Tibial nerve (tissue), 4 donors: ENCODE data around the gene ARHGAP23. TPM values are rescaled to one million over a fixed set of nuclear protein-coding genes. Genes with fewer than 3 reads are reported as not detected.

Experiments used
- DNase-seq, 2 donors: peaks; one replicate each; pipeline ENCODE4 v3.0.0-alpha.2; 2019; ENCODE audit warnings: low spot score in 2 of 2
- H3K27ac ChIP-seq, 4 donors: fragments of 200-600 bp; sonication (generic) in 3 of 4; one replicate each; pipeline ENCODE4 v1.5.1; 2017 to 2019; ENCODE audit warnings: mild to moderate bottlenecking in 1 of 4
- H3K27me3 ChIP-seq, 2 donors: fragments of 200-600 bp; sonication (generic) in 1 of 2; one replicate each; pipeline versions ENCODE4 v1.5.1 to v1.6.0; 2017 to 2019
- H3K36me3 ChIP-seq, 3 donors: fragments of 200-600 bp; sonication (generic); one replicate each; pipeline ENCODE4 v1.5.1; 2018 to 2019
- H3K4me1 ChIP-seq, 4 donors: fragments of 200-600 bp; sonication (generic) in 3 of 4; one replicate each; pipeline ENCODE4 v1.5.1; 2017 to 2019
- H3K4me3 ChIP-seq, 4 donors: fragments of 200-600 bp; sonication (generic) in 3 of 4; one replicate each; pipeline ENCODE4 v1.5.1; 2017 to 2019; ENCODE audit warnings: mild to moderate bottlenecking in 1 of 4, moderate library complexity in 1 of 4
- H3K9me3 ChIP-seq, 4 donors: fragments of 200-600 bp; sonication (generic) in 3 of 4; one replicate each; pipeline ENCODE4 v1.5.1; 2017 to 2019
- EP300 ChIP-seq, 2 donors: sonication (generic); formaldehyde crosslinking; IDR thresholded peaks; one replicate each; pipeline ENCODE4 v1.6.1; 2017; ENCODE audit warnings: antibody characterized with exemption in 2 of 2, mild to moderate bottlenecking in 1 of 2
- POLR2A ChIP-seq, 2 donors: fragments of 450-650 bp; IDR thresholded peaks; one replicate each; pipeline ENCODE4 v1.6.1; 2017; ENCODE audit warnings: antibody characterized with exemption in 2 of 2, mild to moderate bottlenecking in 2 of 2, moderate library complexity in 2 of 2
- WGBS, 2 donors: methylation state at CpG; one replicate each; pipeline ENCODE4 v1.1.5; 2018; 5-methylcytosine and 5-hydroxymethylcytosine counted together
- total RNA-seq, 4 donors: library from RNA; depleted of rRNA; stranded (reverse); fragments of >200 nt; gene quantifications; one replicate each; pipeline ENCODE4 v1.1.0, GENCODE V29; 2016
- TF ChIP-seq, protein P1 (sequence below), 5 experiments: fragments of 200-600 bp in 3 of 5; fragments of 450-650 bp in 2 of 5; sonication (generic) in 3 of 5; IDR thresholded peaks; one replicate each; pipeline ENCODE4 v1.5.1; 2016 to 2019; ENCODE audit warnings: antibody characterized with exemption in 5 of 5, mild to moderate bottlenecking in 3 of 5, moderate library complexity in 2 of 5

The ARHGAP23 gene
- total RNA-seq, 4 donors from 2014 or later = 41.0 to 80.7 (median 65.7) TPM

DNA sequence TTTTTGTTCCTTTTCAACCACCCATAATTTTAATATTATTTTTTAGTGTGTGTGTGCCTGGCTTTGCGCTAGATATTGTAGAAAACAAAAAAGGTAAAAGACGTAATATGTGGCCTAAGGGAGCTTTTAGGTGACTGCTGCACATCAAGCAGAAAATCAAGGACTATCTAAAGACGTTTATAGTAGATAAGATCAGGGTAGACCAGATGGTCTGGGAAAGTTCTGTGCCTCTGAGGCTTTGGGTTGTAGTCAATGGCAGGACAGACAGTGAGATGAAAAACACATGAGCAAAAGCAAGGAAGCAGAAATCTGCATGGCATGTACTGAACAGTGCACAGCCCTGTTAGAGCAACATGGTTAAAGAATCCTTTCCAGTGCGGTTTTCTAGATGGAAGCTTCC lies 26.8 kb upstream of the ARHGAP23 start:
- no peak for DNase-seq
- TF ChIP-seq POLR2A (IDR thresholded peaks at IDR 0.05) (no peak), EP300 (IDR thresholded peaks at IDR 0.05) (no peak)
- TF ChIP-seq, protein P1, sequence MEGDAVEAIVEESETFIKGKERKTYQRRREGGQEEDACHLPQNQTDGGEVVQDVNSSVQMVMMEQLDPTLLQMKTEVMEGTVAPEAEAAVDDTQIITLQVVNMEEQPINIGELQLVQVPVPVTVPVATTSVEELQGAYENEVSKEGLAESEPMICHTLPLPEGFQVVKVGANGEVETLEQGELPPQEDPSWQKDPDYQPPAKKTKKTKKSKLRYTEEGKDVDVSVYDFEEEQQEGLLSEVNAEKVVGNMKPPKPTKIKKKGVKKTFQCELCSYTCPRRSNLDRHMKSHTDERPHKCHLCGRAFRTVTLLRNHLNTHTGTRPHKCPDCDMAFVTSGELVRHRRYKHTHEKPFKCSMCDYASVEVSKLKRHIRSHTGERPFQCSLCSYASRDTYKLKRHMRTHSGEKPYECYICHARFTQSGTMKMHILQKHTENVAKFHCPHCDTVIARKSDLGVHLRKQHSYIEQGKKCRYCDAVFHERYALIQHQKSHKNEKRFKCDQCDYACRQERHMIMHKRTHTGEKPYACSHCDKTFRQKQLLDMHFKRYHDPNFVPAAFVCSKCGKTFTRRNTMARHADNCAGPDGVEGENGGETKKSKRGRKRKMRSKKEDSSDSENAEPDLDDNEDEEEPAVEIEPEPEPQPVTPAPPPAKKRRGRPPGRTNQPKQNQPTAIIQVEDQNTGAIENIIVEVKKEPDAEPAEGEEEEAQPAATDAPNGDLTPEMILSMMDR (IDR thresholded peaks at IDR 0.05) = no peak
- Histone ChIP-seq H3K4me3 (no peak overlapping the region), H3K27me3 (no peaks in the 10 kb centered on the region), H3K27ac (no peak overlapping the region), H3K36me3 (peaks cover 0 to 71% (median 2%) of the 10 kb centered on the region in 3 donors), H3K9me3 (no peaks in the 10 kb centered on the region), H3K4me1 (peaks cover 0 to 4% (median 0%) of the 10 kb centered on the region in 4 donors)
- 80 to 83% methylated on average over 4 of the region's 4 CpGs for WGBS, 2 donors

DNA sequence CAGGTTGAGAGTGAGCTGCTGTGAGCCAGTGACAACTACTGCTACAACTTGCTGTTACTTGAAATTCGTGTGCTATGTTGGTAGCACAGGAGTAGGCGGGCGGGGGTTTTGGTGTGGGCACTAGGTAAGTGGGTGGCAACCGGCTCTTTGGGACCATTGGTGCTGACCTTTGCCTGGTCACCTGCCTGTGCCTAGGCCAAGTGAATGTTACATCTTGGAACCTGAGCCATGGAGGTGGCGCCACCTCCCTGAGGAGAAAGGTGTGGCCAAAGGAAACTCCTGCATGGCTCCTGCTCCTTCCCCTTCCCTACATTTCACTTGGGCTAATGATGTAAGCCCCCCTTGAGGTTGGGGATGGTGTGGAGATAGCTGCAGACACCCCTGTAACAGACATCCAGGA lies 25.4 kb upstream of the ARHGAP23 start:
- H3K27me3 ChIP-seq = no peaks in the 10 kb centered on the region
- DNase-seq = no peak
- H3K4me1 ChIP-seq = peaks cover 0 to 4% (median 0%) of the 10 kb centered on the region in 4 donors
- H3K9me3 ChIP-seq = no peaks in the 10 kb centered on the region
- TF ChIP-seq POLR2A (IDR thresholded peaks at IDR 0.05) = no peak
- no peak for TF ChIP-seq EP300 (IDR thresholded peaks at IDR 0.05)
- TF ChIP-seq, protein P1 (IDR thresholded peaks at IDR 0.05) = no peak
- 83 to 88% methylated on average over 5 of the region's 5 CpGs for WGBS, 2 donors
- H3K27ac ChIP-seq = no peak overlapping the region
- H3K4me3 ChIP-seq = no peak overlapping the region
- peaks cover 0 to 57% (median 0%) of the 10 kb centered on the region in 3 donors for H3K36me3 ChIP-seq

DNA sequence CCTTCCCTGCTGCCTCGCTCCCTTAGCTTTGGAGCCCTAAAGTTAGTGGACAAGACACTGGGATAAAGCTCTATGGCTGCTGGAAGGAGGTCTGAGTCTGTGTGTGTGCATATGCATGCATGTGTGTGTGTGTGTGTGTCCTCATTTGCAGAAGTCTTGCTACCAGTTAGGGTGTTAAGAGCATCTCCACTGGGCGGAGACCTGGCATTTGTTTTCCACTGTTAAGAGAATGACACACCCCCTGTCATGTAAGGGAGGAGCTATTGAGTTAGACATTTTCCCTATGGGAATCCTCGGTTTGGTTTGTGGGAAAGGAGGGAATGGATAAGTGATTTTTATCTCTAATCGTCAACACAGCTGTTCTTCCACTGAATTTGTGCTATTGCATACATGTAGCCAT lies 24.8 kb upstream of the ARHGAP23 start:
- no peaks in the 10 kb centered on the region for H3K27me3 ChIP-seq
- H3K4me1 ChIP-seq = peaks cover 0 to 4% (median 0%) of the 10 kb centered on the region in 4 donors
- peaks cover 0 to 51% (median 0%) of the 10 kb centered on the region in 3 donors for H3K36me3 ChIP-seq
- no peaks in the 10 kb centered on the region for H3K9me3 ChIP-seq
- TF ChIP-seq EP300 (IDR thresholded peaks at IDR 0.05) = no peak
- TF ChIP-seq, protein P1 (IDR thresholded peaks at IDR 0.05) = no peak
- TF ChIP-seq POLR2A (IDR thresholded peaks at IDR 0.05) = no peak
- no peak overlapping the region for H3K4me3 ChIP-seq
- 42 to 58% methylated on average over 4 of the region's 4 CpGs for WGBS, 2 donors
- no peak overlapping the region for H3K27ac ChIP-seq
- DNase-seq = no peak

DNA sequence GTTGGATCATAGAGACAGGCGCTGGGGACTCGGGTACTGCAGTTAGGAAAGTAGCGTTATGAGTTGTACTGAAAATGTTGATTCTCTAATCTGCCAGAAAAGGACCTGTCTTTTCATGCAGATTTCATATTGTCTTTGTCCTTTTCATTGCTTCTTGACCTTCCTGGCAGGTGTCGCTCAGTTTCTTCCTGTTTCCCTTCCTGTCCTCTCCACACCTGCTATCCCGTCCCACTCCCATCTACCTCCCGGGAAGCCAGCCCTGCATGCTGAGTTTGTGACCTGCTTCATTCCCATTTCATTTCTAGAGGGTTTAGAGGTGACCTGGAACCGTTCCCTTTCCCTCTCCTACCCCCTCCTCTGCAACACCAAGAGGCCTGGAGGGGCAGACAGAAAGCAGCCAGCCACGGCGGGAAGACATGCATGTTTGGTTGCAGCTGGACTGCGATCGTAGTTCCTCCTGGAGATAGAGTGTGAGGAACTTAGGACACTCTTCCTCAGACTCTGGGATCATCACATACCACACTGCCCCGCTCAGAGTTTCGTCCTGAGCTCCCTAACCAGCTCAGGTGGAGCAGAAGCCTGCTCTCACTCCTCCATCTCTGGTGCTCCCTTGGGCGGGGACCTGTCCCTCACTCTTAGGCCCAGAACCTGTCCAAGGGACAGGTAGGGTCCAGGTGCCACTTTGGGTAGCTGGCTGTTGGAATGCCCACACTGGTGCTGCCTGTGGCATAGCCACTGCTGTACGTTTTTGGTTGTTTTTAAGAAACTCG lies 23.9 kb upstream of the ARHGAP23 start:
- no peak overlapping the region for H3K27ac ChIP-seq
- no peaks in the 10 kb centered on the region for H3K27me3 ChIP-seq
- H3K4me3 ChIP-seq = no peak overlapping the region
- no peak for TF ChIP-seq EP300 (IDR thresholded peaks at IDR 0.05)
- TF ChIP-seq, protein P1 (IDR thresholded peaks at IDR 0.05) = no peak
- TF ChIP-seq POLR2A (IDR thresholded peaks at IDR 0.05) = no peak
- DNase-seq = no peak
- H3K4me1 ChIP-seq = peaks cover 0 to 4% (median 0%) of the 10 kb centered on the region in 4 donors
- no peaks in the 10 kb centered on the region for H3K9me3 ChIP-seq
- peaks cover 0 to 44% (median 0%) of the 10 kb centered on the region in 3 donors for H3K36me3 ChIP-seq
- WGBS, 2 donors = 73 to 76% methylated on average over 16 of the region's 16 CpGs

DNA sequence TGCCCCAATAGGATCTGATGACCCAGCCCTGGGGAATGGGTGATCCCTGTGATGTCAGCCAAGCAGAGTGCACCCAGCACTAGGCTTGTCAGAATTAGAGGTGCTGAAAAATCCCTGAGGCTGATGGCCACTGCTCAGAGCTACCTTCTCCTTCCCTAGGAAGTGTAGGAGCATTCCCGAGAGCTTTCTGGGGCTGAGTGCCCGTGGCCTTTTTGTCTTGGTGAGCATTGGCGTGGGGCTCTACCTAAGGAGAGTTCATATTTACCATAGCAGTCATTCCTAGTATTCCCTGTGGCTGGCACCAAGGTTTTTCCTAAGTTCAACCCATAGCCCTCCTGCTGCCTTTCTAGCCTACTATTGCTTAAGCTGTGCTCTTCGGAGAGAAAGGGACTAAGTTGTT lies 22.6 kb upstream of the ARHGAP23 start:
- WGBS, 2 donors = 88 to 89% methylated on average over 4 of the region's 4 CpGs
- H3K36me3 ChIP-seq = peaks cover 0 to 32% (median 0%) of the 10 kb centered on the region in 3 donors
- no peaks in the 10 kb centered on the region for H3K27me3 ChIP-seq
- TF ChIP-seq, protein P1 (IDR thresholded peaks at IDR 0.05) = no peak
- TF ChIP-seq EP300 (IDR thresholded peaks at IDR 0.05) (no peak), POLR2A (IDR thresholded peaks at IDR 0.05) (no peak)
- H3K9me3 ChIP-seq = no peaks in the 10 kb centered on the region
- H3K4me1 ChIP-seq = peaks cover 0 to 4% (median 0%) of the 10 kb centered on the region in 4 donors
- no peak overlapping the region for H3K27ac ChIP-seq
- no peak for DNase-seq
- no peak overlapping the region for H3K4me3 ChIP-seq
